Fibroblast of lung (primary cell): ENCODE data around the gene BMERB1. TPM values are rescaled to one million over a fixed set of nuclear protein-coding genes. Genes with fewer than 3 reads are reported as not detected.
"Not testable (repeated sequence)": the region's sequence is repeated elsewhere in the genome, so short reads cannot be mapped to it uniquely, and the experiment has no call there.

Experiments
- DNase-seq, 2 donors: peaks; one replicate each; pipeline versions ENCODE4 v3.0.0 to v3.0.0-alpha.2; 2010; ENCODE audit warnings: low read depth in 2 of 2
- H2AFZ ChIP-seq: 2 replicates; pipeline ENCODE4 v1.5.1; 2012; ENCODE audit warnings: low read length, control low read depth, inconsistent platforms
- H3K27ac ChIP-seq: 2 replicates; pipeline ENCODE4 v1.5.1; 2011; ENCODE audit warnings: low read length, control low read depth; ENCODE audit not compliant: insufficient read depth
- H3K27me3 ChIP-seq: 2 replicates; pipeline ENCODE4 v1.5.1; 2011; ENCODE audit warnings: mild to moderate bottlenecking, low read length; ENCODE audit not compliant: control insufficient read depth, insufficient read depth
- H3K36me3 ChIP-seq: 2 replicates; pipeline ENCODE4 v1.5.1; 2011; ENCODE audit warnings: low read length; ENCODE audit not compliant: control insufficient read depth, insufficient read depth
- H3K4me1 ChIP-seq: 2 replicates; pipeline ENCODE4 v1.5.1; 2011; ENCODE audit warnings: low read length; ENCODE audit not compliant: control insufficient read depth, insufficient read depth; ENCODE audit errors: extremely low read depth
- H3K4me2 ChIP-seq: 2 replicates; pipeline ENCODE4 v1.5.1; 2011; ENCODE audit warnings: low read length, control low read depth; ENCODE audit not compliant: insufficient read depth; ENCODE audit errors: extremely low read depth
- H3K4me3 ChIP-seq, 4 experiments: fragments of 200-600 bp in 1 of 4; sonication (generic) in 1 of 4; replicated peaks in 1 of 4; 2 replicates each; pipeline ENCODE4 v1.5.1; 2011 to 2016; ENCODE audit warnings: low read length in 4 of 4, low read depth in 3 of 4, mild to moderate bottlenecking in 3 of 4, control low read depth in 2 of 4, inconsistent platforms in 1 of 4, mixed read lengths in 1 of 4; ENCODE audit not compliant: insufficient read depth in 1 of 4; ENCODE audit errors: control extremely low read depth in 1 of 4
- H3K79me2 ChIP-seq: 2 replicates; pipeline ENCODE4 v1.5.1; 2012; ENCODE audit warnings: mild to moderate bottlenecking, low read length, inconsistent platforms; ENCODE audit not compliant: control insufficient read depth, insufficient read depth
- H3K9ac ChIP-seq: 2 replicates; pipeline ENCODE4 v1.5.1; 2011; ENCODE audit warnings: mild to moderate bottlenecking, low read length, control low read depth; ENCODE audit not compliant: insufficient read depth
- H3K9me3 ChIP-seq: 2 replicates; pipeline ENCODE4 v1.5.1; 2012; ENCODE audit warnings: low read depth, low read length; ENCODE audit not compliant: control insufficient read depth, insufficient read depth
- H4K20me1 ChIP-seq: 2 replicates; pipeline ENCODE4 v1.5.1; 2011; ENCODE audit warnings: low read length; ENCODE audit not compliant: control insufficient read depth, insufficient read depth; ENCODE audit errors: extremely low read depth
- EZH2 ChIP-seq: IDR thresholded peaks from 2 replicates; pipeline ENCODE4 v1.5.1; 2012; ENCODE audit warnings: low read length, control low read depth, mild to moderate bottlenecking; ENCODE audit errors: missing control alignments
- polyA plus RNA-seq, 2 donors: library from polyadenylated mRNA; depleted of rRNA in 1 of 2; stranded (reverse) in 1 of 2; unstranded in 1 of 2; fragments of >200 nt; gene quantifications; 2 replicates each; pipeline ENCODE4 v1.2.1, GENCODE V29; 2011 to 2012; ENCODE audit warnings: missing spikeins in 1 of 2
- total RNA-seq: library from RNA; depleted of rRNA; stranded (reverse); fragments of >200 nt; gene quantifications from 2 replicates; pipeline ENCODE4 v1.2.1, GENCODE V29; 2014
- TF ChIP-seq, protein P1 (sequence below), 2 donors: IDR thresholded peaks in 1 of 2; conservative IDR thresholded peaks in 1 of 2; 1 replicate in 1 of 2; 2 replicates in 1 of 2; pipeline ENCODE4 v1.5.1; 2011 to 2012; ENCODE audit warnings: low read length in 2 of 2, control low read depth in 1 of 2, inconsistent platforms in 1 of 2, low read depth in 1 of 2, mild to moderate bottlenecking in 1 of 2

The BMERB1 gene
- total and polyA plus RNA-seq, 2 donors (not counting 1 experiment from before 2014, with no cell fraction given): 39.1 to 46.0 TPM

DNA sequence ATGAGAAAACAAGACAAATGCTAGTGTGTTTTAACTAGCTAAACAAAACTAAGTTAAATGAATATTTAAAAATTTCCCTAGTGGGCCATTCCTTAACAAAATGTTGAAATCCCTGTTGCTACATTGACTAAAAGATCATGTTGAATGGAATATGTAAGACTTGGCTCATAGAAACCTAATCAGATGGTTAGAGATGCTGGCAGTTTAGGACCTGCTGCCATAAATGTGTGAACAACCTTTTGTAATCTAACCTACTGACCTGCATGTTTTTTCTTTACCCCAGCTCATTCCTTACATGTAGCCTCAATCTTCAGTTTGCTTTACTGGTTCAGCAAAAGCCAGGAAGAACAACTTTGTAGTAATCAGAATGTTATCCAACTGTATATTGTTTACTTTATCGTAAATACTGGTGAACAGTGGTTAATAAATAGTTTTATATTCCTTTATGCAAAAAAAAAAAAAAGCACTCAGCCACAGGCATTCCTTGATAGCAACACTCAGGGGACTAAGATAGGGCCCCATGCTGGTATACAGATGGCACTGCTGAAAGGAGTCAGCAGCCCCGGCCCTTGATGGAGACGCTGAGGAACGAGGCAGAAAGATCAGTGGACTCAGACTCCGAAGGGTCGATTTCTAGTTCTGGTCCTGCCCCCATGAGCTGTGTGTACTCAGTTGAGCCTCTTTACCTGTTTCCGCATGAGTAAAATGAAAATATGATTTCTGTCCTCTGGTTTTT lies 130.4 kb downstream of the BMERB1 start:
- H3K36me3 ChIP-seq: no peaks in the 10 kb centered on the region
- no peak for TF ChIP-seq EZH2
- TF ChIP-seq, protein P1, sequence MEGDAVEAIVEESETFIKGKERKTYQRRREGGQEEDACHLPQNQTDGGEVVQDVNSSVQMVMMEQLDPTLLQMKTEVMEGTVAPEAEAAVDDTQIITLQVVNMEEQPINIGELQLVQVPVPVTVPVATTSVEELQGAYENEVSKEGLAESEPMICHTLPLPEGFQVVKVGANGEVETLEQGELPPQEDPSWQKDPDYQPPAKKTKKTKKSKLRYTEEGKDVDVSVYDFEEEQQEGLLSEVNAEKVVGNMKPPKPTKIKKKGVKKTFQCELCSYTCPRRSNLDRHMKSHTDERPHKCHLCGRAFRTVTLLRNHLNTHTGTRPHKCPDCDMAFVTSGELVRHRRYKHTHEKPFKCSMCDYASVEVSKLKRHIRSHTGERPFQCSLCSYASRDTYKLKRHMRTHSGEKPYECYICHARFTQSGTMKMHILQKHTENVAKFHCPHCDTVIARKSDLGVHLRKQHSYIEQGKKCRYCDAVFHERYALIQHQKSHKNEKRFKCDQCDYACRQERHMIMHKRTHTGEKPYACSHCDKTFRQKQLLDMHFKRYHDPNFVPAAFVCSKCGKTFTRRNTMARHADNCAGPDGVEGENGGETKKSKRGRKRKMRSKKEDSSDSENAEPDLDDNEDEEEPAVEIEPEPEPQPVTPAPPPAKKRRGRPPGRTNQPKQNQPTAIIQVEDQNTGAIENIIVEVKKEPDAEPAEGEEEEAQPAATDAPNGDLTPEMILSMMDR (conservative IDR thresholded peaks at IDR 0.05 in 1 of 2, IDR thresholded peaks at IDR 0.05 in 1 of 2; ENCODE audit: low read depth in 1 of 2, low read length in 2 of 2): no peak
- no peaks in the 10 kb centered on the region for H4K20me1 ChIP-seq
- no peaks in the 10 kb centered on the region for H3K27me3 ChIP-seq
- H3K4me3 ChIP-seq: no peak overlapping the region
- H3K27ac ChIP-seq: no peak overlapping the region
- no peak overlapping the region for H2AFZ ChIP-seq
- no peaks in the 10 kb centered on the region for H3K4me1 ChIP-seq
- H3K4me2 ChIP-seq: no peak overlapping the region
- no peak overlapping the region for H3K9ac ChIP-seq
- H3K79me2 ChIP-seq: no peaks in the 10 kb centered on the region
- H3K9me3 ChIP-seq: no peaks in the 10 kb centered on the region
- DNase-seq: peak in 1 of 2 donors; percentile 27

DNA sequence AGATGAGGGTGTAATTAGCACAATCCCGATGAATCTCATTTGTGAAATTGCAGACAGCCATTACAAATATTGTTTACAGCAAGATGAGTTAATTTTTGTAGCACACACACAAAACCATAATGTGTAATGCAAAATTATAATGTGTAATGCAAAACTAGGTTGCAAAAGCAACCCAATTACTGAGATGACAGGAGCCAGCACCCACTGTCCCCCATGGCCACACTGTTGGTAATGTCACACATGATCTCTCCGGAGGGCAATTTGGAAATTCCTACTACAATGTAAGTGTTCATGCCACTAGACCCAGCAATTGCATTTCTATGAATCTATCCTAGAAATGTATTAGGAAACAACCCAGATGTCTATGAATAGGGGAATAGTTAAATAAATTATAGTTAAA lies 131.7 kb downstream of the BMERB1 start:
- Histone ChIP-seq H3K4me3 (no peak overlapping the region), H3K27me3 (no peaks in the 10 kb centered on the region), H3K4me1 (no peaks in the 10 kb centered on the region), H3K36me3 (no peaks in the 10 kb centered on the region), H4K20me1 (no peaks in the 10 kb centered on the region), H3K9ac (no peak overlapping the region), H2AFZ (no peak overlapping the region), H3K4me2 (no peak overlapping the region), H3K79me2 (no peaks in the 10 kb centered on the region), H3K9me3 (no peaks in the 10 kb centered on the region), H3K27ac (no peak overlapping the region)
- TF ChIP-seq, protein P1 (conservative IDR thresholded peaks at IDR 0.05 in 1 of 2, IDR thresholded peaks at IDR 0.05 in 1 of 2; ENCODE audit: low read depth in 1 of 2, low read length in 2 of 2): no peak
- no peak for TF ChIP-seq EZH2
- DNase-seq: no peak

DNA sequence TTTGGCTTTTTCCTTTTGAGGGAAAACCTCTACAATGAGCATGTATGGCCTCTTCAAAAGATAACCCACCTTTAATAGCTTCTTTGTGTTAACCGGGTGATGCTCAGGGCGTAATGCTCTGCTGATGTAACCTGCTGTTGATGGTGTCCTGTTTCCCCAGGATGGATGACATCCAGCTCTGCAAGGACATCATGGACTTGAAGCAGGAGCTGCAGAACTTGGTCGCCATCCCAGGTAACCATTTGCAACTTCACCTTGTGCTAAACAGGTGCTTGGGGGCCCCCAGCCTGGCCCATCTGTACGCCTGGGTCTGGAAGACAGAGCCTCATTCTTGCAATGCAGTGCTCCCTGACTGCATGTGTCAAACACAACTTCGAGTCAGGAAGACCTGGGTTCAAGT lies 133.4 kb downstream of the BMERB1 start:
- no peaks in the 10 kb centered on the region for H3K36me3 ChIP-seq
- H3K4me2 ChIP-seq: no peak overlapping the region
- no peak for DNase-seq
- no peaks in the 10 kb centered on the region for H3K27me3 ChIP-seq
- no peak overlapping the region for H3K9ac ChIP-seq
- H3K4me3 ChIP-seq: no peak overlapping the region
- no peaks in the 10 kb centered on the region for H3K79me2 ChIP-seq
- no peak overlapping the region for H3K27ac ChIP-seq
- H3K4me1 ChIP-seq: no peaks in the 10 kb centered on the region
- no peaks in the 10 kb centered on the region for H3K9me3 ChIP-seq
- no peak overlapping the region for H2AFZ ChIP-seq
- TF ChIP-seq EZH2: no peak
- TF ChIP-seq, protein P1 (conservative IDR thresholded peaks at IDR 0.05 in 1 of 2, IDR thresholded peaks at IDR 0.05 in 1 of 2; ENCODE audit: low read depth in 1 of 2, low read length in 2 of 2): no peak
- H4K20me1 ChIP-seq: no peaks in the 10 kb centered on the region

DNA sequence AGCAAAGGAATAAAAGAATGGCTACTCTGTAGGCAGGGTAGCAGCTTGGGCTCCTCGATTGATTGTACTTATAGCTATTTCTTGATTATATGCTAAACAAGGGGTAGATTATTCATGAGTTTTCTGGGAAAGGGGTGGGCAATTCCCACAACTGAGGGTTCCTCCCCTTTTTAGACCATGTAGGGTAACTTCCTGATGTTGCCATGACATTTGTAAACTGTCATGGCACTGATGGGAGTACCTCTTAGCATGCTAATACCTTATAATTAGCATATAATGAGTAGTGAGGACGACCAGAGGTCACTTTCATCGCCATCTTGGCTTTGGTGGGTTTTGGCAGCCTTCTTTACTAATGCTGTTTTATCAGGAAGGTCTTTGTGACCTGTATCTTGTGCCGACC lies 136.3 kb downstream of the BMERB1 start:
- not testable (repeated sequence) for H3K9ac ChIP-seq, H3K27me3 ChIP-seq, H3K4me3 ChIP-seq, H4K20me1 ChIP-seq, H3K36me3 ChIP-seq, H3K27ac ChIP-seq, H3K4me1 ChIP-seq, H3K79me2 ChIP-seq, H3K4me2 ChIP-seq, DNase-seq, H2AFZ ChIP-seq, H3K9me3 ChIP-seq
